Ishikawa (cell line): ENCODE results near the gene THEM4.

Experiments used
- CEBPB ChIP-seq: IDR thresholded peaks from 2 replicates; pipeline ENCODE4 v1.6.1; 2012
- CREB1 ChIP-seq: IDR thresholded peaks from 2 replicates; pipeline ENCODE4 v1.6.1; 2012; ENCODE audit warnings: low read depth
- EGR1 ChIP-seq: IDR thresholded peaks from 2 replicates; pipeline ENCODE4 v1.6.1; 2012
- EP300 ChIP-seq: IDR thresholded peaks from 2 replicates; pipeline ENCODE4 v1.6.1; 2012; ENCODE audit warnings: borderline replicate concordance
- FOXM1 ChIP-seq: IDR thresholded peaks from 2 replicates; pipeline ENCODE4 v1.6.1; 2012; ENCODE audit warnings: low read depth, borderline replicate concordance
- MAX ChIP-seq: IDR thresholded peaks from 2 replicates; pipeline ENCODE4 v1.6.1; 2012
- NFIC ChIP-seq: IDR thresholded peaks from 2 replicates; pipeline ENCODE4 v1.6.1; 2012
- RAD21 ChIP-seq: IDR thresholded peaks from 2 replicates; pipeline ENCODE4 v1.6.1; 2012; ENCODE audit warnings: low read depth
- REST ChIP-seq: IDR thresholded peaks from 2 replicates; pipeline ENCODE4 v1.6.1; 2012; ENCODE audit warnings: low read depth, mild to moderate bottlenecking
- TAF1 ChIP-seq: IDR thresholded peaks from 2 replicates; pipeline ENCODE4 v1.6.1; 2012; ENCODE audit warnings: low read depth, mild to moderate bottlenecking
- TCF12 ChIP-seq: IDR thresholded peaks from 2 replicates; pipeline ENCODE4 v1.6.1; 2012; ENCODE audit warnings: low read depth
- TEAD4 ChIP-seq: IDR thresholded peaks from 2 replicates; pipeline ENCODE4 v1.6.1; 2012
- USF1 ChIP-seq: IDR thresholded peaks from 2 replicates; pipeline ENCODE4 v1.6.1; 2012
- YY1 ChIP-seq: IDR thresholded peaks from 2 replicates; pipeline ENCODE4 v1.6.1; 2012; ENCODE audit warnings: low read depth
- ZBTB7A ChIP-seq: IDR thresholded peaks from 2 replicates; pipeline ENCODE4 v1.6.1; 2012; ENCODE audit warnings: low read depth

The THEM4 gene

GRCh38 chr1:151936653-151937052, 27.3 kb upstream of the THEM4 start:
- TF ChIP-seq REST (no peak), YY1 (no peak), NFIC (no peak), CEBPB (no peak), CREB1 (no peak), TCF12 (no peak), EP300 (no peak), EGR1 (no peak), TAF1 (no peak), RAD21 (no peak)

GRCh38 chr1:151935894-151936602, 26.7 kb upstream of the THEM4 start:
- TF ChIP-seq TCF12 (no peak), FOXM1 (no peak), EP300 (no peak), TEAD4 (no peak), EGR1 (no peak), YY1 (no peak), TAF1 (no peak), USF1 (no peak), CREB1 (no peak), REST (no peak), MAX (no peak), RAD21 (no peak), CEBPB (no peak)

GRCh38 chr1:151935154-151935553, 25.8 kb upstream of the THEM4 start:
- TF ChIP-seq TEAD4, result no peak
- TF ChIP-seq CREB1, result no peak
- TF ChIP-seq CEBPB, result no peak
- TF ChIP-seq ZBTB7A, result no peak
- TF ChIP-seq TAF1, result no peak

- TF ChIP-seq CEBPB (no peak), TAF1 (no peak), ZBTB7A (no peak), EGR1 (no peak), TEAD4 (no peak), RAD21 (peak; percentile 98), MAX (no peak)
Observed at GRCh38 chr1:151934048-151934493, 24.8 kb upstream of the THEM4 start.

GRCh38 chr1:151924691-151925587, 15.6 kb upstream of the THEM4 start:
- TF ChIP-seq TAF1 (no peak), MAX (no peak), RAD21 (no peak), EGR1 (no peak), CEBPB (no peak), FOXM1 (no peak), NFIC (no peak), EP300 (no peak), TCF12 (no peak), CREB1 (no peak)

- TF ChIP-seq EP300, result no peak
- TF ChIP-seq TCF12, result no peak
- no peak for TF ChIP-seq TEAD4
- no peak for TF ChIP-seq USF1
- no peak for TF ChIP-seq EGR1
- no peak for TF ChIP-seq TAF1
- TF ChIP-seq CREB1, result no peak
- TF ChIP-seq REST, result no peak
- no peak for TF ChIP-seq FOXM1
- no peak for TF ChIP-seq MAX
- no peak for TF ChIP-seq CEBPB
Observed at GRCh38 chr1:151923422-151923821, 14.1 kb upstream of the THEM4 start.
